Activated CD4-positive, alpha-beta T cell treated with anti-CD3 and anti-CD28 coated beads, Interleukin-2, Interleukin-6, amounts not matched to agents 100 ng/mL and 50 ng/mL, durations not matched to agents 16 hours and 8 hours (primary cell): ENCODE results near the gene TUBGCP5.
"Not testable (repeated sequence)": the region's sequence is repeated elsewhere in the genome, so short reads cannot be mapped to it uniquely, and the experiment has no call there.

ENCODE experiments used
- DNase-seq: peaks from one replicate; pipeline ENCODE4 v3.0.0-alpha.2; 2020

The TUBGCP5 gene

GRCh38 chr15:23039917-23040281 is 530 bp upstream of the TUBGCP5 start:
- no peak for DNase-seq

- peak; percentile 50 for DNase-seq
Measured at GRCh38 chr15:23038726-23039142, 635 bp downstream of the TUBGCP5 start.

DNA sequence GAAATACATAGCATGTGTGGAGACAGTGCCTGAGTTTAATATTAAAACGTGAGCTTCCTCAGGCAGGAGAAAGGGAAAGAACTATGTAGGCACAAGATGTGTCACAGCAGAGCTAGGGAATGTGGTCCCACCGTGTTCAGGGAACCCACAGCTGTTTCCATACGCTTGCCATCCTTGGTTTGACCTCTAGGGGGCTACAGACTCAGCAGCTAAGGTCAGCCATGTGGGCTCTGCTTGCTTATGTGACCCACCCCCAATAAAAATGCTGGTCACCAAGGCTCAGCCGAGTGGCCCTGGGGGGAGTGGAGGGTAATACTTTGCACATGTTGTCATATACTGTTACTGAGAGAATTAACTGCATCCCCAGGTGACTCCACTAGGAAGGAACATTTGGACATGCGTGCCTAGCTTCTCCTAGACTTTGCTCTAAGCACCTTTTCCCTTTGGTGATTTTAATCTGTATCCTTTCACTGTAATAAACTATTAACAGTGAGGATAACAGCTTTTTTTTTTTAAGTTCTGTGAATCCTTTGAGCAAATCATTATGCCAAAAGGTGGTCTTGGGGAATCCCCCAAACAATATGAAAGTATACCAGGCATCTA is 3.3 kb downstream of the TUBGCP5 start:
- peak; percentile 74 for DNase-seq

GRCh38 chr15:23033979-23034378 is 5.4 kb downstream of the TUBGCP5 start:
- no peak for DNase-seq

- DNase-seq = no peak
Measured at GRCh38 chr15:23026218-23026617, 13.2 kb downstream of the TUBGCP5 start.

DNA sequence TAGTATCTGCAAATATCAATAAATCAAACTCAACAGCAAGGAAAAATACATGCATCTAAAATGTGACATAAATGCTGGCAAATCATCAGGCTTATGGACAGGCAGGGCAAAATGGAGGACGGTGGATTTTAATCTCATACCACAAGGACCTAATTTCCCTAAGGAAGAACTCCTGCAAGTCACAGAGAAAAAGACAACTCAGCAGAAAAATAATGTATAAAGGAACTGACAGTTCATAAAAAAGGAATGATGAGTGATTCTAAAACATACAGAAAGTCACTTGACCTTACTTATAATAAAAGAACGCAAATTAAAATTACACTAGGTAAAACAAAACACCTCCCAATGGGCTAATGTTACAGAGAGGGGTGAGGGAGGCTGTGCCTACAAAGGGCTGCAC is 17.2 kb downstream of the TUBGCP5 start:
- no peak for DNase-seq

DNA sequence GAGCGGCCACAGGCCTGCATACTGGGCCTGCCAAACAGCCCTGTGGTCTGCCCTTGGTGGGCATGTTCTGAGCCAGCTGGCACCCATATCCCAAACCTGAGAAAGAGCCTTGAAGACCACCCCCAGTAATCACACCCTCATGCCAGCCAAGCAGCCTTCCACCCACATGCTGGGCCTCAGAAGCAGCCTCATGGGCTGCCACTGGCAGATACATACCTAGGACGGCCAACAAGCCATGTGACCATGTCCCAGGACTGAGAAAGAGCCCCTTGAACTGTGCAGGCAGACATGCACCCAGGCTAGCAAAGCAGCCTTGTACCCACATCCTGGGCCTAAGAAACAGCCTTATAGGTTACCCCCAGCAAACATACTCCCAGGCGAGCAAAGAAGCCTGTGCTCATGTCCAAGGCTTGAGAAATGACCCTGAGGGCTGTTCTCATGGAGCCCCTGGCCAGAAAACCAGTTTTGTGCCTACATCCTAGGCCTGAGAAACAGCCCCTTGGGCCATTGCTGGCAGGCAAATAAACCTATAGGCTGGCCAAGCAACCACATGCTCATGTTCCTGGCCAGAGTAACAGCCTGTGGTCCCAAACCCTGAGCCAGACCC is 24.9 kb downstream of the TUBGCP5 start:
- DNase-seq = no peak

DNA sequence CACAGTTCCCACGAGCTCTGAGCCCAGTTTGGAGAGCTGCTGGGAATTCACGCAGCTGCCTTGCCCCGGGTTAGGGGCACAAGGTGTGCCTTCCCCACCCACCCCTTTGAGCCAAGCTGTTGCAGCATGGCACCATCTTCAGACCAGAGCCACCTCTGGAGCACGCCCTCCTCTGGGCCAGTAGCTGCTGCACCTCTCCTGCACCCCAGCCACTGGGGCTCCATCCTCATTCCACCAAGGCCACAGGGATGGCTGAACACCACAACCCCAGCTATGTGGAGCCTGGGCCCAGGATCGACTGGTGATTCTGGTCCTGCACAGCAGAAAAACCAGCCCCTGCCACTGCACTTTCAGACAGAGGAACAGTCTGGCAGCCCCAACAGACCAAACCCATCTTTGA is 25.7 kb downstream of the TUBGCP5 start:
- DNase-seq = no peak

DNA sequence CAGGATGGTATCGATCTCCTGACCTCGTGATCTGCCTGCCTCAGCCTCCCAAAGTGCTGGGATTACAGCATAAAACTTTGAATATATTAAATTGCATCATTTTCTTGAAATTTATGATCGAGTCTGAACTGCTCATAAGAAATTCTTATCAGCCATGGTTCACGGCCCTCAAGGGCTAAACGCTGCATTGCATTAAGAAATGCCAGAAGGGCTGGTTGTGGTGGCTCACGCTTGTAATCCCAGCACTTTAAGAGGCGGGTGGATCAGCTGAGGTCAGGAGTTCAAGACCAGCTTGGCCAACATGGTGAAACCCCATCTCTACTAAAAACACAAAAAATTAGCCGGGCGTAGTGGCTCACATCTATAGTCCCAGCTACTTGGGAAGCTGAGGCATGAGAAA is 26.8 kb downstream of the TUBGCP5 start:
- DNase-seq = not testable (repeated sequence)

DNA sequence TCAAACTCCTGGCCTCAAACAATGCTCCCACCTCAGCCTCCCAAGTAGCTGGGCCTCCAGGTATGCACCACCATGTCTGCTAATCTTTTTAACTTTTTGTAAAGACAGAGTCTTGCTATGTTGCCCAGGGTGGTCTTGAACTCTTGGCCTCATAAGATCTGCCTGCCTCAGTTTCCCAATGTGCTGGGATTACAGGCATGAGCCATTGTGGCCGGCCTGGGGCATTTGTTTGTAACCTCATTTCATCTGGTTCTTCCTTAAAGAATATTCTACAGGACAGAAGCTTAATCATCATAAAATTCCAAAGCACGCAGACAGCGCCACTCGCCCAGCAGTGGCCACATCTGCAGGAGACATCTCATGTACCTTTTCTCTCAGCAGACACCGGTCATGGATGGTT is 35.6 kb downstream of the TUBGCP5 start:
- DNase-seq = no peak

DNA sequence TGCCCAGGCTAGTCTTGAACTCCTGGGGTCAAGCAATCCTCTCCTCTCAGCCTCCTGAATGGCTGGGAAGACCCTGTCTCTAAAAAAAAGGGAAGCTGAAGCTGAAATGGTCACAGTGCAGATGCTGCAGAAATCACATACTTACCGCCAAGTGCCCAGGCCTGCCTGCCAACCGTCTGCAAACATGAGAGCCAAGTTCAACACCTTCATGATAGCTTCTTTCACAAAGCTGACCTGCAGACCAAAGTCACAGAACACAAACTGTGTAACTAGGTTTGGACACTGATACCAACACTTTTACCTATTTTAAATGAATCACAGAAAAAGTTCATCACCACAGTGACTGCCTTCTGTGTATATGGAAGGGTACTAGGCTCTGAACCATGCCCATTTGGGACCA is 36.4 kb downstream of the TUBGCP5 start:
- no peak for DNase-seq

- no peak for DNase-seq
Measured at GRCh38 chr15:22995795-22996194, 43.6 kb downstream of the TUBGCP5 start.

- DNase-seq = no peak
Measured at GRCh38 chr15:22992024-22992326, 47.4 kb downstream of the TUBGCP5 start.

DNA sequence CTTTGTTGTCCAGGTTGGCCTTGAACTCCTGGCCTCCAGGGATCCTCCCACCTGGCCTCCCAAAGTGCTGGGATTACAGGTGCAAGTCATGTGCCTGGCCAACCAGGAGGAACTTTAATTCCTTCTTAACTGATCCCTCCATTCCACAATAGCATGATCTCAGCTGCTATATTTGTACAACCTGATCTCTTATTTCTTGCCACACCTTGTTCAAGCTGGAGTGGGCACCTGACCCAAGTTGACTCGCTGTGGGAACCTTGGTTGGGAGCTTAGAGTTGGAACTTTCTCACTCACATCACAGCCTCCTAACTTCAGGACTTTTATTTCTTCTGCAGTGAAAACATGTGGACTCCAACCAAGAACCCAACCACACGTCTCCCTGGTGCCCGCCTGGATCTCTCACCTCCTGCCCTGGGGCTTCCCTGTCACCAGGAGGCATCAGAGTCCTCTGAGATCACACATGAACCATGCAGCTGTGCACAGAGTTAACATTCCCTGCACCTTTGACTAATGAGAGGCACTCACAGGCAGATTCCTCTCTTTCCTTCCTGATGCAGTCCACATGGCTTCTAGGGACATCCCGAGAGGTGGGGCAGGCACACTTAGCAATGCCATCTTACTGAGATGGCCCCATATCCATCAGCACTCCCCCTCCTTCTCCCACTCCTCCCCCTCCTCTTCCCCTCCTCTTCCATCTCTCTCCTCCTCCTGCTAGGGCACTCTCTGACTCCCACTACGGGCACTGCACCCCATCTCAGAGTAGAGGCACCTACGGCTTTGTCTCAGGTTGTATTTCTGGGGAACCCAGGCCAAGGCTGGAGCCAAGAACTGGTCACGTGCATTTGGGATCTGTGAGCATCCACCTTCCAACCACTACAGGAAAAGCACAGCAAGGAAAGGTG is 49.5 kb downstream of the TUBGCP5 start:
- no peak for DNase-seq

DNA sequence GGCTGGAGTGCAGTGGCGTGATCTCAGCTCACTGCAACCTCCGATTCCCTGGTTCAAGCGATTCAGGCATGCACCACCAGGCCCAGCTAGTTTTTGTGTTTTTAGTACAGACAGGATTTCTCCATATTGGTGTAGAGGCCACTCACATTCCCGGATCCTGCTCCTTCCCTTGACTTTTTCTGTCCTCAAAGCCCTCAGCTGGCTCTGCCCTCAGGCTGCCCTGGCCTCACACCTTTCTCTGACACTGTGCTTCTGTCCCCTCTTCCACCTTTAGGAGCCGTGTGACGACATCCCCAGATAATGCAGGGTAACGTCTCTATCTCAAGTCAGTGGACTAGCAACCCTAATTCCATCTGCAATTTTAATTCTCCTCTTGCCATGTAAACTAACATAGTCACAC is 50.6 kb downstream of the TUBGCP5 start:
- DNase-seq = no peak

DNA sequence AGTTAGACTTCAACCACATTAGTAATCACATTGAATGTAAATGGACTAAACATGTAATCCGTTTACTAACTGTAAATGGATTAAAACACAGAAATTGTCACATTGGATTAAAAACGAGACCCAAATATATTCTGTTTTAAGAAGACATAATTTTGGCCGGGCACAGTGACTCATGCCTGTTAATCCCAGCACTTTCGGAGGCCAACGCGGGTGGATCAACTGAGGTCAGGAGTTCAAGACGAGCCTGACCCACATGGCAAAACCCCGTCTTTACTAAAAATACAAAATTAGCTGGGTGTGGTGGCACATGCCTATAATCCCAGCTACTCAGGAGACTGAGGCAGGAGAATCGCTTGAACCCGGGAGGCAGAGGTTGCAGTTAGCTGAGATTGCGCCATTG is 57.4 kb downstream of the TUBGCP5 start:
- DNase-seq = not testable (repeated sequence)

GRCh38 chr15:22981051-22981840 is 58.1 kb downstream of the TUBGCP5 start:
- DNase-seq = no peak

- DNase-seq = peak; percentile 59
Measured at GRCh38 chr15:22980189-22981050, 58.9 kb downstream of the TUBGCP5 start, which contains the start of gene CYFIP1. TSS of gene CYFIP1 (minus strand) at chr15:22980368. CDS start at chr15:22947285, 33,083 bp downstream.

DNA sequence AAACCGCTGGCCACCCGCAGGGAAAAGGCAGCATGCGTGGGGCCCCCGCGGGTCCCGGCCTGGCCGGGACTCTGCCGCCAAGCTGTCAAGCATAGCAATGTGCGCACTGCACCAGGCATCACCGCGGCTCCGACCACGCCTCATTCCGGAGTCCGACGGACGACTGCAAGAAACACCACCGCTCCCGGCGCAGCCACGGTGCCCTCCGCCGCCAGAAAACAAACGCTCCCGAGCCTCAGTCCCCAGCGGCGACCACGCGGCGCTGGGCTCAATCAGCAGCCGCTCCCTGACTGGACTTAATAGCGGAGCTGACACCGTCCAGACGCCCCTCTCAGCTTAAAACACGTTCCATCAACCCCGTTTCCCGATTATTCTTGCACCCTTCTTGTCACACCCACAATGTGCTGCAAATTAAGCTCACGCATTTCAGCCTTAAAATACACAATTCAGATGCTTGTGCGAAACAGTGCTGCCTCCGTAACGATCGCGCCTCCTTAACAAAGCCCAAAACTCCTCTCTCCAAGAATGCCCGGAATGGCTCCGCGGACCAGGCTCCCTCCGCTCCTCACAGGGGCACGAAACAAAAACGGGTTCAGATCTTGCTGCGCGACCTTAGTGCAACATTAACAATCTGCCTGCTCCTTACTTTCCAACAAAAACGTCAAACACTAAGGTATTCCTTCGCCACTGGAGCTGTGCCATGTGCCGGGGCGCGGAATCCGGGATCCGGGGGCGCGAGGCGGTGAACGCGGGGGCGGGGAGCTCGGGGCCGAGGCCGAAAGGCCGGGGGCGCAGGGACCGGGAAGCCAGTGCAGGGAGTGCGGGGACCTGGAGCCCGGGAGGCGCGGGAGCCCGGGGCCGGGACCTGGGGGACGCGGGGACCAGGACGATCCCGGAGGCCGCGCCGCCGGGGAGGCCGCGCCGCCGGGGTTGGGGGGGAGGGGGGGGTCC is 59.9 kb downstream of the TUBGCP5 start:
- peak; percentile 69 for DNase-seq

GRCh38 chr15:22978691-22979237 is 60.6 kb downstream of the TUBGCP5 start:
- DNase-seq = no peak

DNA sequence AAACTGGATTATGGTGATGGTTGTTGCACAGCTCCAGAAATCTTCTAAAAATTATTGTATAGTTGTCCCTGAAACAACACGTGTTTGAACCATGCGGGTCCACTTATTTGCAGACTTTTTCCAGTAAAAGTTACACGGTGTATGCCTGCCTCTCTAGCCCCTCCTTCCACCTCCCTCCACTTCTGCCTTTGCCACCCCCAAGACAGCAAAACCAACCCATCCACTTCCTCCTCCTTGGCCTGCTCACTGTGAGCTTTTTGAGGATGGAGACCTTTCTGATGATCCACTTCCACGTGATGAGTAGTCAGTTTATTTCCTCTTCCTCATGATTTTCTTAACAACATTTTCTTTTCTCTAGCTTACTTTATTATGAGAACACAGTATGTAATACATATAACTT is 64.6 kb downstream of the TUBGCP5 start:
- no peak for DNase-seq
